ENCODE data around the gene LGR6.
"Not testable (repeated sequence)": the region's sequence is repeated elsewhere in the genome, so short reads cannot be mapped to it uniquely, and the experiment has no call there.

The LGR6 gene

GRCh38 chr1:202160377-202160940, 33.1 kb upstream of the LGR6 start, which contains the start of gene PTPN7:
Gene PTPN7 (minus strand): TSS chr1:202160602. CDS start chr1:202159402, 1,200 bp downstream.
- no peak for DNase-seq

- no peak for DNase-seq
Measured at GRCh38 chr1:202161151-202162046, 32.2 kb upstream of the LGR6 start.

GRCh38 chr1:202162047-202162417, 31.6 kb upstream of the LGR6 start:
- no peak for DNase-seq

- DNase-seq: no peak
Measured at GRCh38 chr1:202162418-202163280, 30.9 kb upstream of the LGR6 start.

GRCh38 chr1:202163281-202164270, 30.0 kb upstream of the LGR6 start:
- DNase-seq: no peak

GRCh38 chr1:202164271-202165037, 29.1 kb upstream of the LGR6 start:
- no peak for DNase-seq

GRCh38 chr1:202165267-202165941, 28.2 kb upstream of the LGR6 start:
- DNase-seq: no peak

- no peak for DNase-seq
Measured at GRCh38 chr1:202165942-202166843, 27.4 kb upstream of the LGR6 start.

- not testable (repeated sequence) for DNase-seq
Measured at GRCh38 chr1:202167054-202167453, 26.5 kb upstream of the LGR6 start.

GRCh38 chr1:202167708-202168415, 25.7 kb upstream of the LGR6 start:
- no peak for DNase-seq

- no peak for DNase-seq
Measured at GRCh38 chr1:202168861-202169260, 24.7 kb upstream of the LGR6 start.

GRCh38 chr1:202170726-202171125, 22.9 kb upstream of the LGR6 start:
- DNase-seq: no peak

- DNase-seq: no peak
Measured at GRCh38 chr1:202171292-202172014, 22.1 kb upstream of the LGR6 start.

GRCh38 chr1:202172015-202172355, 21.6 kb upstream of the LGR6 start:
- DNase-seq: no peak

- DNase-seq: no peak
Measured at GRCh38 chr1:202173993-202174392, 19.6 kb upstream of the LGR6 start.

- no peak for DNase-seq
Measured at GRCh38 chr1:202176949-202177927, 16.4 kb upstream of the LGR6 start.
